Smooth muscle cell (in vitro differentiated cells): Measurements from ENCODE around the gene ITIH5. TPM values are rescaled to one million over a fixed set of nuclear protein-coding genes. Genes with fewer than 3 reads are reported as not detected.
A peak's percentile ranks its signal among the peaks of the same experiment; 100 is the strongest.
"Not testable (repeated sequence)": the region's sequence is repeated elsewhere in the genome, so short reads cannot be mapped to it uniquely, and the experiment has no call there.

Source experiments
- DNase-seq: peaks from one replicate; lab custom pipeline; 2025; ENCODE audit not compliant: unreplicated experiment; lab: John Stamatoyannopoulos, UW
- H2AFZ ChIP-seq: fragments of 200-600 bp; sonication (generic); 2 replicates; pipeline ENCODE4 v1.6.0; 2016; ENCODE audit warnings: antibody characterized with exemption, low read depth, mild to moderate bottlenecking
- H3F3A ChIP-seq: fragments of 200-600 bp; sonication (generic); 2 replicates; pipeline ENCODE4 v1.6.0; 2017; ENCODE audit warnings: antibody characterized with exemption, low read depth
- H3K27ac ChIP-seq: fragments of 200-600 bp; sonication (generic); 2 replicates; pipeline ENCODE4 v1.5.1; 2016; ENCODE audit warnings: low read depth, mild to moderate bottlenecking
- H3K27me3 ChIP-seq: fragments of 200-600 bp; sonication (generic); 2 replicates; pipeline ENCODE4 v1.6.1; 2016; ENCODE audit warnings: low read depth, mild to moderate bottlenecking
- H3K36me3 ChIP-seq: fragments of 200-600 bp; sonication (generic); 2 replicates; pipeline ENCODE4 v1.5.1; 2016; ENCODE audit warnings: low read depth
- H3K4me1 ChIP-seq: fragments of 200-600 bp; sonication (generic); 2 replicates; pipeline ENCODE4 v1.5.1; 2016; ENCODE audit warnings: low read depth
- H3K4me2 ChIP-seq: fragments of 200-600 bp; sonication (generic); 2 replicates; pipeline ENCODE4 v1.6.0; 2016; ENCODE audit warnings: mild to moderate bottlenecking
- H3K4me3 ChIP-seq: fragments of 200-600 bp; sonication (generic); 2 replicates; pipeline ENCODE4 v1.5.1; 2016; ENCODE audit warnings: mild to moderate bottlenecking
- H3K79me2 ChIP-seq: fragments of 200-600 bp; sonication (generic); 2 replicates; pipeline ENCODE4 v1.6.0; 2016; ENCODE audit warnings: low read depth, mild to moderate bottlenecking
- H3K9ac ChIP-seq: fragments of 200-600 bp; sonication (generic); 2 replicates; pipeline ENCODE4 v1.6.0; 2016; ENCODE audit warnings: low read depth
- H3K9me3 ChIP-seq: fragments of 200-600 bp; sonication (generic); replicated peaks from 2 replicates; pipeline ENCODE4 v1.5.1; 2016; ENCODE audit warnings: low read depth
- H4K20me1 ChIP-seq: fragments of 200-600 bp; sonication (generic); 2 replicates; pipeline ENCODE4 v1.6.0; 2016; ENCODE audit warnings: low read depth
- WGBS: methylation state at CpG from one replicate; pipeline ENCODE4 v1.1.7; 2016; ENCODE audit warnings: low lambda C conversion rate; 5-methylcytosine and 5-hydroxymethylcytosine counted together
- polyA plus RNA-seq: library from polyadenylated mRNA; unstranded; fragments of >200 nt; fragmentation: Nextera tagmentation; extraction: Ambion mirVana; gene quantifications from 2 replicates; pipeline ENCODE4 v1.2.1, GENCODE V29; 2016
- total RNA-seq: library from RNA; depleted of rRNA; stranded (reverse); fragments of >200 nt; gene quantifications from 2 replicates; pipeline ENCODE4 v1.2.3, GENCODE V29; 2014
- TF ChIP-seq, protein P1 (sequence below): fragments of 200-600 bp; sonication (generic); IDR thresholded peaks from 2 replicates; pipeline ENCODE4 v1.5.1; 2017; ENCODE audit warnings: borderline replicate concordance, mild to moderate bottlenecking, antibody characterized with exemption; ENCODE audit not compliant: insufficient read depth, poor library complexity, severe bottlenecking

The ITIH5 gene
- total RNA-seq (12.6 and 14.9 TPM in 2 replicates), polyA plus RNA-seq (9.1 and 9.6 TPM in 2 replicates)

DNA sequence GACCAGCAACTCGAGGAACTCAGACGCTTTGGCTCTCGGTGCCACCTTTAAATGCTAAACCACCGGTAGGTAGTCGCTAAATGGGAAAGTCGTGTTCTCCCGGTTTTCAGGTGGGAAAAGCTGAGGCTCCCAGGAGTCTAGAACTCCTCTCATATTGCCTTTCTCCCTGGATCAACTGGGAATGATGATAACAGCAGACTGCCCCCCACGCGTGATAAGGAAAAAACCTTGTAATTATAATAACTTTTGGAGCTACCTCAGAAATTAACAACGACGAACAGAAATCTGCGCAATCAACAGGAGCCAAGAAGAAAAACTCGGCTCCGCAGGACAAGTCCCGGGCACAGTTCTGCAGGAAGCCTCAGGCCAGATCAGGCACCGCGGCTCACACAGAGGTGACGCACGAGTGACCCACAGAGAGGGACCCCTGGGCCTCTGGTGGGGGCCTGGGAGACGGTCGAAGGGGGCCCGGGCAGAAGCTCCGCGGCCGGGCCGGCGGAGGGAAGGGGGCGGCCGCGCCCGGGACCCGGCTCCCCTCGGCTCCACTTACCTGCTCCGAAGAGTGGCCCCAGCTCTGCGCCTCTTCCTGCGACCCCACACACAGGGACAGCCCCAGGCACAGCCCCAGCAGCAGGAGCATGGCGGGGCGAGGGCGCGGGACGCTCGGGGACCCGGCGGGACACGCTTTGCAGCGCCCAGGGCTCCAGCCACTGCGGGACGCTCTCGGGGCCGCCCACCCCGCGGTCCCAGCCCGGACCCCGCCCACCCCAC lies at the start of gene ITIH5:
Gene ITIH5 (minus strand): TSS at position 714 of the 771 bp plus-strand sequence. CDS start 74 bp downstream, at position 640.
- no peaks in the 10 kb centered on the region for H3K9me3 ChIP-seq
- no peaks in the 10 kb centered on the region for H4K20me1 ChIP-seq
- H3K27ac ChIP-seq: no peak within 1 kb of the TSS
- no peaks in the 10 kb centered on the region for H3K79me2 ChIP-seq
- peaks cover 2% of the 10 kb centered on the region for H3F3A ChIP-seq
- H3K4me3 ChIP-seq: peak within 1 kb of the TSS; percentile 60
- H3K36me3 ChIP-seq: no peaks in the 10 kb centered on the region
- peak within 1 kb of the TSS; percentile 65 for H2AFZ ChIP-seq
- H3K4me1 ChIP-seq: peaks cover 9% of the 10 kb centered on the region
- H3K27me3 ChIP-seq: peaks cover 12% of the 10 kb centered on the region
- no peak for DNase-seq
- TF ChIP-seq, protein P1, sequence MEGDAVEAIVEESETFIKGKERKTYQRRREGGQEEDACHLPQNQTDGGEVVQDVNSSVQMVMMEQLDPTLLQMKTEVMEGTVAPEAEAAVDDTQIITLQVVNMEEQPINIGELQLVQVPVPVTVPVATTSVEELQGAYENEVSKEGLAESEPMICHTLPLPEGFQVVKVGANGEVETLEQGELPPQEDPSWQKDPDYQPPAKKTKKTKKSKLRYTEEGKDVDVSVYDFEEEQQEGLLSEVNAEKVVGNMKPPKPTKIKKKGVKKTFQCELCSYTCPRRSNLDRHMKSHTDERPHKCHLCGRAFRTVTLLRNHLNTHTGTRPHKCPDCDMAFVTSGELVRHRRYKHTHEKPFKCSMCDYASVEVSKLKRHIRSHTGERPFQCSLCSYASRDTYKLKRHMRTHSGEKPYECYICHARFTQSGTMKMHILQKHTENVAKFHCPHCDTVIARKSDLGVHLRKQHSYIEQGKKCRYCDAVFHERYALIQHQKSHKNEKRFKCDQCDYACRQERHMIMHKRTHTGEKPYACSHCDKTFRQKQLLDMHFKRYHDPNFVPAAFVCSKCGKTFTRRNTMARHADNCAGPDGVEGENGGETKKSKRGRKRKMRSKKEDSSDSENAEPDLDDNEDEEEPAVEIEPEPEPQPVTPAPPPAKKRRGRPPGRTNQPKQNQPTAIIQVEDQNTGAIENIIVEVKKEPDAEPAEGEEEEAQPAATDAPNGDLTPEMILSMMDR: no peak
- WGBS: 3% methylated on average over 33 of the region's 54 CpGs
- peak within 1 kb of the TSS; percentile 91 for H3K4me2 ChIP-seq
- H3K9ac ChIP-seq: no peak within 1 kb of the TSS

DNA sequence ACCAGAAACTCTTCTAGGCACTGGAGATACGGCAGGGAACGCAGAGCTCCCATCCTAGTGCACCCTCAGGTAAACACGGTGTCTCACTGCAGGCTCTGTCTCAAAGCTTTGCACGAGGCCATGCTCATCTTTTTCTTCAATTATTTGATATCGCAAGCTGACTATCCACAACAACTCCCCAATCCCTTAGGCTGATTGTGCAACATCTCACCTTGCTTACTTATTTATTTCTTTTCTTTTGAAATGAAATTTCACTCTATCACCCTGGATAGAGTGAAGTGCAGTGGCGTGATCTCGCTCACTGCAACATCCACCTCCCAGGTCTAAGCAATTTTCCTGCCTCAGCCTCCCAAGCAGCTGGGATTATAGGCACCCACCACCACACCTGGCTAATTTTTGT lies 48.7 kb upstream of the ITIH5 start:
- Histone ChIP-seq H3K4me2 (no peak overlapping the region), H3K36me3 (no peaks in the 10 kb centered on the region), H4K20me1 (no peaks in the 10 kb centered on the region), H3K4me3 (no peak overlapping the region), H3K79me2 (no peaks in the 10 kb centered on the region), H3K27ac (no peak overlapping the region), H3K4me1 (no peaks in the 10 kb centered on the region), H3K9me3 (no peaks in the 10 kb centered on the region), H2AFZ (no peak overlapping the region), H3K27me3 (peaks cover 4% of the 10 kb centered on the region), H3F3A (no peaks in the 10 kb centered on the region), H3K9ac (no peak overlapping the region)
- no peak for DNase-seq
- 86% methylated on average over 7 of the region's 7 CpGs for WGBS
- TF ChIP-seq, protein P1: no peak

DNA sequence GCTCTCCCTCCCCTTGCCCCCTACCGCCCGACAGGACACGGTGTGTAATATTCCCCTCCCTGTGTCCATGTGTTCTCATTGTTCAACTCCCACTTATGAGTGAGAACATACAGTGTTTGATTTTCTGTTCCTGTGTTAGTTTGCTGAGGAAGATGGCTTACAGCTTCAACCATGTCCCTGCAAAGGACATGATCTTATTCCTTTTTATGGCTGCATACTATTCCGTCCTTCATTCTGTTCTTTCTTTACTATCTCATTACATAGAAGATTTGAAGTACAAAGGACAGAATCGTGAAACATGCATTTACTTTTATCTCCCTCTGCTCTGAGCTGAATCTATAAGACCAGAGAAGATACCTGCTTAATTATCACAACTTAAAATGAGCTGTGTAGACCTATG lies 44.3 kb upstream of the ITIH5 start:
- not testable (repeated sequence) for H3F3A ChIP-seq, H2AFZ ChIP-seq, H3K9ac ChIP-seq, H3K9me3 ChIP-seq, DNase-seq, H3K79me2 ChIP-seq, H3K4me1 ChIP-seq, H3K4me2 ChIP-seq, H3K36me3 ChIP-seq, H4K20me1 ChIP-seq, H3K27ac ChIP-seq, H3K4me3 ChIP-seq
- peaks cover 15% of the 10 kb centered on the region for H3K27me3 ChIP-seq
- WGBS: 84% methylated on average over 5 of the region's 5 CpGs

DNA sequence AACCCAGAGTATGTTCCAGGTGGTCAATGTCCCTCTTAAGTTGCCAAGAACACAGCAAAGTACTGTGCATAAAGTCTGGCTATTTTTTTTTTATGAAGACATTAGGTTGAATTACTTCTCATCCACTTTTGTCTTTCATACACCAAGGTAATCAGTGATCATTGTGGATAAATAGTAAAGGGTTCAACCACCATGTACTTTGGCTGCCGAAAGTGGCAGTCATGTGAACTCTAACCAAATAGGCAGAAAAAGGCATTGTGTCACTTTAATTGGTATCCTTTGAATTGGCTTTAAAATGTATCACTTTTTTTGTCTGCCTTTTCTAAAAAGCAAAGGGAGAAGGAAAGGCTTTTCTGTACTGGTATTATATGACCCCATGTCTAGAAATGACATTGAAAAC lies 43.7 kb upstream of the ITIH5 start:
- no peak for DNase-seq
- Histone ChIP-seq H4K20me1 (no peaks in the 10 kb centered on the region), H3K79me2 (no peaks in the 10 kb centered on the region), H3K4me2 (no peak overlapping the region), H3K27ac (no peak overlapping the region), H3K9ac (no peak overlapping the region), H2AFZ (no peak overlapping the region), H3K9me3 (no peaks in the 10 kb centered on the region), H3K4me3 (no peak overlapping the region), H3K36me3 (no peaks in the 10 kb centered on the region), H3F3A (no peaks in the 10 kb centered on the region), H3K4me1 (no peaks in the 10 kb centered on the region), H3K27me3 (peaks cover 21% of the 10 kb centered on the region)
- TF ChIP-seq, protein P1: no peak
- 100% methylated on average over 1 of the region's 1 CpG for WGBS
